BJ (cell line): ENCODE measurements around the gene TRMT5. TPM values are rescaled to one million over a fixed set of nuclear protein-coding genes. Genes with fewer than 3 reads are reported as not detected.

Source experiments
- CTCF ChIA-PET: fragments of 350-600 bp; formaldehyde crosslinking; extraction: SDS; loops from one replicate; lab custom pipeline; 2021; ENCODE audit warnings: antibody characterized with exemption, inconsistent platforms; lab: Yijun Ruan, JAX
- POLR2A ChIA-PET: fragments of 300-600 bp; sonication (Branson Sonifier 250); formaldehyde crosslinking; extraction: SDS; loops from one replicate; lab custom pipeline; 2021; ENCODE audit warnings: antibody characterized with exemption; lab: Charles Lee
- DNase-seq: peaks from one replicate; pipeline ENCODE4 v3.0.0-alpha.2; 2011; ENCODE audit warnings: low read depth
- H3K27me3 ChIP-seq: 2 replicates; pipeline ENCODE4 v1.6.0; 2011; ENCODE audit warnings: low read length; ENCODE audit not compliant: control insufficient read depth, insufficient read depth
- H3K36me3 ChIP-seq: 2 replicates; pipeline ENCODE4 v1.5.1; 2011; ENCODE audit warnings: low read length; ENCODE audit not compliant: control insufficient read depth, insufficient read depth
- H3K4me3 ChIP-seq: 2 replicates; pipeline ENCODE4 v1.5.1; 2011; ENCODE audit warnings: low read depth, mild to moderate bottlenecking, control low read depth, low read length
- CTCF ChIP-seq: IDR thresholded peaks from 2 replicates; pipeline ENCODE4 v1.5.1; 2011; ENCODE audit warnings: low read depth, mild to moderate bottlenecking, control low read depth, inconsistent platforms, low read length, moderate library complexity; ENCODE audit not compliant: insufficient read depth
- polyA plus RNA-seq: library from polyadenylated mRNA; depleted of rRNA; stranded (reverse); fragments of >200 nt; gene quantifications from 2 replicates; pipeline ENCODE4 v1.2.3, GENCODE V29; 2011

TRMT5 gene
- polyA plus RNA-seq, 1 experiment, result 3.0 TPM

GRCh38 chr14:60944204-60944603, 36.7 kb downstream of the TRMT5 start:
- POLR2A ChIA-PET, result no interaction called here
- TF ChIP-seq CTCF, result no peak
- Histone ChIP-seq H3K27me3 (no peaks in the 10 kb centered on the region), H3K36me3 (no peaks in the 10 kb centered on the region), H3K4me3 (no peak overlapping the region)
- CTCF ChIA-PET, result no interaction called here
- DNase-seq, result no peak

GRCh38 chr14:60943637-60944032, 37.2 kb downstream of the TRMT5 start:
- no peak for DNase-seq
- H3K4me3 ChIP-seq, result no peak overlapping the region
- no peaks in the 10 kb centered on the region for H3K27me3 ChIP-seq
- ChIA-PET POLR2A (no interaction called here), CTCF (no interaction called here)
- no peaks in the 10 kb centered on the region for H3K36me3 ChIP-seq
- no peak for TF ChIP-seq CTCF

- TF ChIP-seq CTCF, result no peak
- no peak for DNase-seq
- POLR2A ChIA-PET, result no interaction called here
- CTCF ChIA-PET, result no interaction called here
- Histone ChIP-seq H3K36me3 (no peaks in the 10 kb centered on the region), H3K4me3 (no peak overlapping the region), H3K27me3 (no peaks in the 10 kb centered on the region)
Observed at GRCh38 chr14:60935319-60935718, 45.6 kb downstream of the TRMT5 start.

GRCh38 chr14:60933920-60934655, 46.8 kb downstream of the TRMT5 start:
- Histone ChIP-seq H3K36me3 (no peaks in the 10 kb centered on the region), H3K4me3 (no peak overlapping the region), H3K27me3 (no peaks in the 10 kb centered on the region)
- POLR2A ChIA-PET, result no interaction called here
- no peak for DNase-seq
- no peak for TF ChIP-seq CTCF
- CTCF ChIA-PET, result no interaction called here

GRCh38 chr14:60931218-60931617, 49.7 kb downstream of the TRMT5 start:
- Histone ChIP-seq H3K27me3 (no peaks in the 10 kb centered on the region), H3K4me3 (no peak overlapping the region), H3K36me3 (no peaks in the 10 kb centered on the region)
- no peak for DNase-seq
- ChIA-PET CTCF (interaction anchor here (0.6 to 0.7 kb wide), 2 partner anchors 97 to 353 kb away, joined by 3 read pairs; no protein-coding TSS in a partner anchor), POLR2A (no interaction called here)
- no peak for TF ChIP-seq CTCF
